ENCODE measurements around the gene PAQR6.

DNA sequence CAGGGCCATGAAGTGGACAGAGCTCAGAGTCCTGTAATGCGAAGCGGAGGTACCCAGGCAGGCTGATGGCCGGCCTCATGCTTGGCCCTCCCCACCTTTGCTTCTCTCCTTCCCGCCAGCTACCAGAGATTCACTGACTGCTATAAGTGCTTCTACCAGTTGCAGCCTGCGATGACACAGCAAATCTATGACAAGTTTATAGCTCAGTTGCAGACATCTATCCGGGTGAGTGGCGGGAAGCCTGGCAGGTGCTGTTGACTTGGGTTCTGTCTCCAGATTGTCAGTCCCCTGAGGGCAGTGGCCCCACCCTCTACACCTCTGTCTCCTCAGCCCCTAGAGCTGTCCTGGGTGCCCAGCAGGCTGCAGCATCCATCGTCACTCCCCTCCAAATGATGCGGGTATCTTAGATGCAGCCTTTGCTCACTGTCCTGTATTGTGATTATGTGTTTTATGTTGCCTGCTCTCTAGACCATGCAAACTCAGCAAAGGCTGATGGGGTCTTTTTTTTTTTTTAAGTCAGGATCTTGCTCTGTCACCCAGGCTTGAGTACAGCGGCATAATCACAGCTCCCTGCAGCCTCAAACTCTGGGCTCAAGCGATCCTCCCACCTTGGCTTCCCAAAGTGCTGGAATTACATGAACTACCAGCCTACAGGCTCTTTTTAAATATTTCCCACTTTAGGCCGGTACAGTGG lies 15.5 kb downstream of the PAQR6 start:
- TF ChIP-seq, protein P1, sequence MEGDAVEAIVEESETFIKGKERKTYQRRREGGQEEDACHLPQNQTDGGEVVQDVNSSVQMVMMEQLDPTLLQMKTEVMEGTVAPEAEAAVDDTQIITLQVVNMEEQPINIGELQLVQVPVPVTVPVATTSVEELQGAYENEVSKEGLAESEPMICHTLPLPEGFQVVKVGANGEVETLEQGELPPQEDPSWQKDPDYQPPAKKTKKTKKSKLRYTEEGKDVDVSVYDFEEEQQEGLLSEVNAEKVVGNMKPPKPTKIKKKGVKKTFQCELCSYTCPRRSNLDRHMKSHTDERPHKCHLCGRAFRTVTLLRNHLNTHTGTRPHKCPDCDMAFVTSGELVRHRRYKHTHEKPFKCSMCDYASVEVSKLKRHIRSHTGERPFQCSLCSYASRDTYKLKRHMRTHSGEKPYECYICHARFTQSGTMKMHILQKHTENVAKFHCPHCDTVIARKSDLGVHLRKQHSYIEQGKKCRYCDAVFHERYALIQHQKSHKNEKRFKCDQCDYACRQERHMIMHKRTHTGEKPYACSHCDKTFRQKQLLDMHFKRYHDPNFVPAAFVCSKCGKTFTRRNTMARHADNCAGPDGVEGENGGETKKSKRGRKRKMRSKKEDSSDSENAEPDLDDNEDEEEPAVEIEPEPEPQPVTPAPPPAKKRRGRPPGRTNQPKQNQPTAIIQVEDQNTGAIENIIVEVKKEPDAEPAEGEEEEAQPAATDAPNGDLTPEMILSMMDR (IDR thresholded peaks at IDR 0.05), result no peak
- TF ChIP-seq POLR2AphosphoS5 (IDR thresholded peaks at IDR 0.05; ENCODE audit: low read depth, low read length) (no peak), TCF7L2 (IDR thresholded peaks at IDR 0.05; ENCODE audit: low read depth, low read length) (no peak)

All from Panc1 (cell line).